Stimulated activated CD4-positive, alpha-beta T cell treated with anti-CD3 and anti-CD28 coated beads, Interleukin-15, amount 100 ng/mL, for 24 hours (primary cell): ENCODE data around the gene REXO5.
A peak's percentile ranks its signal among the peaks of the same experiment; 100 is the strongest.
"Not testable (repeated sequence)": the region's sequence is repeated elsewhere in the genome, so short reads cannot be mapped to it uniquely, and the experiment has no call there.

Experiments used
- DNase-seq: peaks from one replicate; pipeline ENCODE4 v3.0.0-alpha.2; 2020

Gene REXO5

GRCh38 chr16:20806168-20807050 is at the start of gene REXO5, which contains the start of gene ERI2:
Gene REXO5, plus strand, starts transcription at chr16:20806527. Its CDS starts 427 bp downstream, at chr16:20806954.
Gene ERI2, minus strand, starts transcription at chr16:20806472. Its CDS starts 42 bp downstream, at chr16:20806430.
- DNase-seq = peak; percentile 89

GRCh38 chr16:20760346-20760745 is 46.0 kb upstream of the REXO5 start:
- no peak for DNase-seq

- DNase-seq = no peak
Measured at GRCh38 chr16:20761175-20761574, 45.2 kb upstream of the REXO5 start.

- DNase-seq = no peak
Measured at GRCh38 chr16:20762404-20763123, 43.8 kb upstream of the REXO5 start.

GRCh38 chr16:20763461-20764232 is 42.7 kb upstream of the REXO5 start, which contains the start of gene ACSM3:
Gene ACSM3, plus strand, starts transcription at chr16:20764014. Its CDS starts 6,021 bp downstream, at chr16:20770035.
- peak; percentile 67 for DNase-seq

GRCh38 chr16:20764448-20764847 is 41.9 kb upstream of the REXO5 start:
- not testable (repeated sequence) for DNase-seq

DNA sequence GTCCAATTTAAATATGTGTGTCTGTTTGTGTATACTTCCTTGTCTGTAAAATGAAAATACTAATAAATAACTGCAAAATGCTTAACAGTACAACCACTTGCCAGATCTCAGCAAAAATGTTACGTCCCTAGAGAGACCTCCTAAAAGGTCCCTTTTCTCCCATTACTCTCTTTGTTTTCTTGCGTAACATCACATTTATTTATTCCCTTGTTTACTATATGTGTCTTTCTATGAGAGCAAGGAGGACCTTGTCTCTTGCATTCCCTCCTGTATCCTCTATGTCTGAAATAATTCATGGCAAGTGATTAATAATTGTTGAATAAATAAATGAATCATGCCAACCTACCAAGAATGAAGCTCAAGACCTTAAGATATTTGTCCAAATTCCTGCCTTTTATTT is 40.6 kb upstream of the REXO5 start:
- no peak for DNase-seq

GRCh38 chr16:20766294-20766693 is 40.0 kb upstream of the REXO5 start:
- DNase-seq = no peak

GRCh38 chr16:20767577-20767976 is 38.8 kb upstream of the REXO5 start:
- no peak for DNase-seq

DNA sequence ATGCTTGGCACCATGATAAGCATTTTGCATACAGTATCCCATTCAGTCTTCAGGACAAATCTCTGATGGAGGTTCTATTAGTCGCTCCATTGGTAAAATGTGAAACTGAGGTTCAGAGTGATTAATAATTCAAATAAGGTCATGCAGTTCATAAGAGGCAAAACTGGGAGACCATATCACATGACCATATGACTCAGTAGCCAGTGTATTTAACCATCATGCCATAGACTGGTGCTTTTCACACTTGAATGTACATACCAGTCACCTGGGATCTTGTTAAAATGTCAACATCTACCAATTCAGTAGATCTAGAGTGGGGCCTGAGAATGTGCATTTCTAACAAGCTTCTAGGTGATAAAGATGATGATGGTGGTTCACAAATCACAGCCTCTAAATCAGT is 38.2 kb upstream of the REXO5 start:
- DNase-seq = no peak

- DNase-seq = no peak
Measured at GRCh38 chr16:20768818-20769217, 37.5 kb upstream of the REXO5 start.

DNA sequence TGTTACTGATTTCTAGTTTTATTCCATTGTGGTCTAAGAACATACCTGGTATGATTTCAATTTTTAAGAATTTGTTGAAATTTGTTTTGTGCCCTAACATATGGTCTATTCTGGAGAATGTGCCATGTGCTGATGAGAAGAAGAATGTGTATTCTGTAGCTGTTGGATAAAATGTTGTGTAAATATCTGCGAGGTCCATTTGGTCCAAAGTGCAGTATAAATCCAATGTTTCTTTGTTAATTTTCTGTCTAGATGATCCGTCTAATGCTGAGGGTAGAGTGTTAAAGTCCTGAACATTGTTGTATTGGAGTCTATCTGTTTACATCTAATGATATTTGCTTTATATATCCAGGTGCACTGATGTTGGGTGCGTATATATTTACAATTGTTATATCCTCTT is 32.6 kb upstream of the REXO5 start:
- DNase-seq = no peak

GRCh38 chr16:20774703-20775362 is 31.5 kb upstream of the REXO5 start:
- DNase-seq = peak; percentile 79

- DNase-seq = no peak
Measured at GRCh38 chr16:20781697-20782096, 24.6 kb upstream of the REXO5 start.

- no peak for DNase-seq
Measured at GRCh38 chr16:20782470-20782869, 23.9 kb upstream of the REXO5 start.

GRCh38 chr16:20784204-20784603 is 22.1 kb upstream of the REXO5 start:
- DNase-seq = no peak

DNA sequence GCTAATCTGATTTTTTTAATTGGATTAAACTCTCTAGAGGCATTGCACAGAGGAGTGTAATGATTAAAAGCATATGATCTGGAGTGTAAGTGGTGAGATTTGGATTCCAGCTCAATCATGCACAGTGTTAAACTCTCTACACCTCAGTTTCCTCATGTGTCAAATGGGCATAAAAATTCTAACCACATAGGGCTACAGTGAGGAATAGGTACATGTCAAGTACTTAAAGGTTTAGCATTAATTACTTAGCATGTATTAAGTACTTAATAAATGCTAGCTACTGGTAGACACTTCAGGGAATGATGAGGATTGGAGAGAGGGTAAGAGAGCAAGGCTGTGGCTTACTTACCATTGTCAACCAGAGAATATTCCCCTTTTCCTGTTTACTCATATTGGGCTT is 17.2 kb upstream of the REXO5 start:
- no peak for DNase-seq

DNA sequence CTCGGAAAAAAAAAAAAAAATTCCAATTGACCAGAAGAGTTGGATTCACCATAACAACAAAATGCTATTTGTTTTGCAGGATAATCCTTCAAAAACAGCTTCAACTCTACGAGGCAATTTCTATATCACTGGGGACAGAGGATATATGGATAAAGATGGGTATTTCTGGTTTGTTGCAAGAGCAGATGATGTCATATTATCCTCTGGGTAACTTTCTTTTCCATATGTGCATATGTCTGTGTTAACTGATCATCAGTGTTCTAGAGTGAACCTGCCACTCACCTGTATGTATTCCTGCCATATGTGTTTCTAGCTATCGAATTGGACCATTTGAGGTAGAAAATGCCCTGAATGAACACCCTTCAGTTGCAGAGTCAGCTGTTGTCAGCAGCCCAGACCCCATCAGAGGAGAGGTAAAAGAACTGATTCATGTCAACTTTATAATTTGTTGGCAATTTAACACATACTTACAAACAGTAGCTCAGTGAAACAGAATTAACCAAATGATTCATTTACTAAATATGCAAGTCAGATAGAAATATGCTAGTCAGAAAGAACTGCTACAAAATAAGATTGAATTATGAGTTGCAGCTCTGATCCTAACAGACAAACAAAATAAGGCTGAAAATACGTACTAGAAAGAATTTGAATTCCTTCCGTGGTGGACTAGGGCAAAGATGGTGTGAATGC is 14.3 kb upstream of the REXO5 start:
- no peak for DNase-seq

GRCh38 chr16:20798364-20798763 is 8.0 kb upstream of the REXO5 start:
- DNase-seq = no peak

- no peak for DNase-seq
Measured at GRCh38 chr16:20799599-20799998, 6.7 kb upstream of the REXO5 start.

DNA sequence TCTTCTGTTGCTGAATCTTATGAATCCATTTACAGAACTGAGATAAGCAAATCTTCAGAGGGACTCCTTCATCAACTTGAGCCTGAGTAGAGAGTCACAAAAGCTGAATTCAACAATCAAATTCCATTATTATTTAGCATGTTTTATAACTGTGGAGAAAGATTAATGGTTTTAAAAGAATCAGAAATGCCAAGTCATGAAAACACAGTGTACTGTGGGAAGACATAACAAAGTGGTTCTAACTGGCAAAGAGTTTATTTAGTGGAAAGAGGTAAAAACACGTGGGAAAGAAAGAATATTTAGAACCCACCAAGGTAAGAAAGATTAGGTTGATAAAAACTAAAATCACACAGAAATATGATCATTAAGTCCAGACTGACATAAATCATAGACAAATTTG is 5.0 kb upstream of the REXO5 start:
- DNase-seq = no peak

DNA sequence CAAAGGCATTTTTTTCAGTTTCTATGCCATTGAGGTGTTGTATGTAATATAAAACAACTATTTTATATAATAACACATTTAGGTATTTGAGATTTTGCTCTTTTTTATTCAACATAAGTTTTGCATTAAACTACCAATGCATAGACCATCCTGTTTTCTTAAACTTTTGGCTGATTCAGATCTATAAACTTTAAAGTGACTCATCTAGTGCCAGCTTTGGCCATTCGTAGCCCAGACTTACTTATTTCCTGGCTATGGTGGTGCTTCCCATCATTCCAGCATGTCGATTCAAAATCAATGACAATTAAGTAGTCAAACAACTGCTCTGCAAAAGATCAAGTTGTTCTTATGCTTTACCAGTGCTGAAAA is 3.2 kb upstream of the REXO5 start:
- DNase-seq = no peak
